Neural progenitor cell (in vitro differentiated cells): ENCODE measurements around the gene RELB. TPM values are rescaled to one million over a fixed set of nuclear protein-coding genes. Genes with fewer than 3 reads are reported as not detected.

Experiments
- DNase-seq: peaks from one replicate; pipeline ENCODE4 v3.0.0-alpha.2; 2016; ENCODE audit warnings: low spot score
- H2AFZ ChIP-seq: fragments of 200-600 bp; sonication (generic); replicated peaks from 2 replicates; pipeline ENCODE4 v1.6.1; 2016; ENCODE audit warnings: antibody characterized with exemption
- H3F3A ChIP-seq: fragments of 200-600 bp; sonication (generic); 2 replicates; pipeline ENCODE4 v1.6.1; 2016; ENCODE audit warnings: antibody characterized with exemption, low read depth
- H3K27ac ChIP-seq: fragments of 200-600 bp; sonication (generic); 2 replicates; pipeline ENCODE4 v1.5.1; 2016; ENCODE audit warnings: mild to moderate bottlenecking
- H3K27me3 ChIP-seq: fragments of 200-600 bp; sonication (generic); 2 replicates; pipeline ENCODE4 v1.6.1; 2016; ENCODE audit warnings: mild to moderate bottlenecking, moderate library complexity
- H3K36me3 ChIP-seq: fragments of 200-600 bp; sonication (generic); 2 replicates; pipeline ENCODE4 v1.5.1; 2016
- H3K4me1 ChIP-seq: fragments of 200-600 bp; sonication (generic); 2 replicates; pipeline ENCODE4 v1.6.1; 2016; ENCODE audit warnings: mixed run types
- H3K4me2 ChIP-seq: fragments of 200-600 bp; sonication (generic); 2 replicates; pipeline ENCODE4 v1.6.1; 2016
- H3K4me3 ChIP-seq: fragments of 200-600 bp; sonication (generic); 2 replicates; pipeline ENCODE4 v1.5.1; 2016
- H3K79me2 ChIP-seq: fragments of 200-600 bp; sonication (generic); 2 replicates; pipeline ENCODE4 v1.6.1; 2016; ENCODE audit warnings: low read depth
- H3K9ac ChIP-seq: fragments of 200-600 bp; sonication (generic); 2 replicates; pipeline ENCODE4 v1.6.1; 2016
- H3K9me3 ChIP-seq: fragments of 200-600 bp; sonication (generic); 2 replicates; pipeline ENCODE4 v1.5.1; 2016; ENCODE audit warnings: low read depth
- H4K20me1 ChIP-seq: fragments of 200-600 bp; sonication (generic); 2 replicates; pipeline ENCODE4 v1.6.1; 2016; ENCODE audit warnings: low read depth
- H3K27ac Mint-ChIP-seq: 3 replicates; pipeline ENCODE4 v1.8.0; 2021; ENCODE audit warnings: mixed read lengths
- H3K27me3 Mint-ChIP-seq: 2 replicates; pipeline ENCODE4 v1.8.0; 2022; ENCODE audit warnings: low read depth, mild to moderate bottlenecking, inconsistent platforms, moderate library complexity, mixed read lengths; ENCODE audit not compliant: insufficient read depth
- H3K36me3 Mint-ChIP-seq: 3 replicates; pipeline ENCODE4 v1.8.0; 2021; ENCODE audit warnings: mixed read lengths
- H3K4me1 Mint-ChIP-seq: 3 replicates; pipeline ENCODE4 v1.8.0; 2021; ENCODE audit warnings: mixed read lengths
- H3K4me3 Mint-ChIP-seq: 3 replicates; pipeline ENCODE4 v1.8.0; 2021; ENCODE audit warnings: mild to moderate bottlenecking, moderate library complexity, mixed read lengths
- H3K9me3 Mint-ChIP-seq: 3 replicates; pipeline ENCODE4 v1.8.0; 2020; ENCODE audit warnings: mixed read lengths
- CTCF ChIP-seq: fragments of 200-600 bp; sonication (generic); IDR thresholded peaks from 2 replicates; pipeline ENCODE4 v1.5.1; 2017; ENCODE audit warnings: antibody characterized with exemption, mild to moderate bottlenecking
- EZH2 ChIP-seq: fragments of 200-600 bp; sonication (generic); IDR thresholded peaks from 2 replicates; pipeline ENCODE4 v1.6.1; 2017; ENCODE audit warnings: antibody characterized with exemption, mild to moderate bottlenecking, moderate library complexity
- EZH2phosphoT487 ChIP-seq: fragments of 200-600 bp; sonication (generic); IDR thresholded peaks from 2 replicates; pipeline ENCODE4 v1.6.1; 2017; ENCODE audit warnings: antibody characterized with exemption
- total RNA-seq: library from RNA; depleted of rRNA; stranded (reverse); fragments of >200 nt; gene quantifications from 2 replicates; pipeline ENCODE4 v1.2.3, GENCODE V29; 2015; ENCODE audit warnings: low replicate concordance

Gene RELB
- total RNA-seq, 1 donor from 2014 or later: 0.43 TPM

GRCh38 chr19:45027371-45027770, 26.1 kb downstream of the RELB start:
- DNase-seq: no peak
- Histone ChIP-seq H3K27ac (no peak overlapping the region), H3K36me3 (no peaks in the 10 kb centered on the region), H3F3A (no peaks in the 10 kb centered on the region), H3K4me3 (no peak overlapping the region), H3K4me1 (no peaks in the 10 kb centered on the region), H4K20me1 (no peaks in the 10 kb centered on the region), H3K9ac (no peak overlapping the region), H3K4me2 (no peak overlapping the region), H2AFZ (no peak overlapping the region), H3K9me3 (no peaks in the 10 kb centered on the region), H3K27me3 (no peaks in the 10 kb centered on the region), H3K79me2 (no peaks in the 10 kb centered on the region)
- no peaks in the 10 kb centered on the region for H3K36me3 Mint-ChIP-seq
- H3K4me1 Mint-ChIP-seq: no peaks in the 10 kb centered on the region
- H3K27ac Mint-ChIP-seq: no peak overlapping the region
- H3K27me3 Mint-ChIP-seq: peaks cover 10% of the 10 kb centered on the region
- H3K4me3 Mint-ChIP-seq: no peak overlapping the region
- no peaks in the 10 kb centered on the region for H3K9me3 Mint-ChIP-seq
- TF ChIP-seq EZH2phosphoT487 (no peak), EZH2 (no peak), CTCF (no peak)

- H3F3A ChIP-seq: no peaks in the 10 kb centered on the region
- H3K36me3 ChIP-seq: no peaks in the 10 kb centered on the region
- Mint-ChIP-seq H3K27ac (no peak overlapping the region), H3K4me1 (no peaks in the 10 kb centered on the region), H3K4me3 (no peak overlapping the region), H3K36me3 (no peaks in the 10 kb centered on the region), H3K9me3 (no peaks in the 10 kb centered on the region), H3K27me3 (peaks cover 9% of the 10 kb centered on the region)
- H2AFZ ChIP-seq: no peak overlapping the region
- H3K9me3 ChIP-seq: no peaks in the 10 kb centered on the region
- no peak overlapping the region for H3K4me2 ChIP-seq
- H3K4me3 ChIP-seq: no peak overlapping the region
- no peak for TF ChIP-seq EZH2phosphoT487
- no peaks in the 10 kb centered on the region for H3K27me3 ChIP-seq
- no peaks in the 10 kb centered on the region for H4K20me1 ChIP-seq
- no peaks in the 10 kb centered on the region for H3K79me2 ChIP-seq
- no peak overlapping the region for H3K27ac ChIP-seq
- H3K4me1 ChIP-seq: no peaks in the 10 kb centered on the region
- no peak overlapping the region for H3K9ac ChIP-seq
- no peak for DNase-seq
Measured at GRCh38 chr19:45030825-45031224, 29.6 kb downstream of the RELB start.

GRCh38 chr19:45032421-45032820, 31.2 kb downstream of the RELB start:
- no peaks in the 10 kb centered on the region for H3K36me3 Mint-ChIP-seq

More at GRCh38 chr19:45032421-45032820, 31.2 kb downstream of the RELB start:
- Histone ChIP-seq H3K79me2 (no peaks in the 10 kb centered on the region), H3K27ac (no peak overlapping the region), H4K20me1 (no peaks in the 10 kb centered on the region), H3K4me3 (no peak overlapping the region), H3F3A (no peaks in the 10 kb centered on the region), H3K4me2 (no peak overlapping the region), H3K27me3 (no peaks in the 10 kb centered on the region), H3K9ac (no peak overlapping the region), H3K4me1 (no peaks in the 10 kb centered on the region), H2AFZ (no peak overlapping the region), H3K9me3 (no peaks in the 10 kb centered on the region), H3K36me3 (no peaks in the 10 kb centered on the region)
- DNase-seq: no peak
- Mint-ChIP-seq H3K27me3 (peaks cover 3% of the 10 kb centered on the region), H3K4me3 (no peak overlapping the region), H3K4me1 (no peaks in the 10 kb centered on the region), H3K9me3 (no peaks in the 10 kb centered on the region), H3K27ac (no peak overlapping the region)
- TF ChIP-seq CTCF: no peak
- TF ChIP-seq EZH2phosphoT487: no peak
- no peak for TF ChIP-seq EZH2
